ENCODE results near the gene ELOVL2. TPM values are rescaled to one million over a fixed set of nuclear protein-coding genes. Genes with fewer than 3 reads are reported as not detected.

Gene ELOVL2
- total and polyA plus RNA-seq, 10 of the 15 experiments (the other 5 are each of a cell fraction or from before 2014, with no cell fraction given) = 0.01 to 0.03 TPM; not detected in 8

GRCh38 chr6:11083956-11084355 is 39.9 kb upstream of the ELOVL2 start:
- CTCF ChIA-PET = interaction anchor here (0.9 to 1.7 kb wide), 2 partner anchors 13 to 15 kb away, joined by 4 read pairs; no protein-coding TSS in a partner anchor
- in situ Hi-C loops (cut with MboI) = no loop called here
- no TSS peak for BruUV-seq (replicated peaks)
- 44% methylated on average over 5 of the region's 5 CpGs for WGBS (ENCODE audit: insufficient coverage, insufficient replicate concordance, low lambda C conversion rate, missing lambda C conversion rate)
- Histone ChIP-seq H3K79me2 (ENCODE audit: control insufficient read depth, insufficient read depth, low read length) (no peaks in the 10 kb centered on the region), H2AFZ (ENCODE audit: control insufficient read depth, low read depth, low read length) (no peak overlapping the region), H4K20me1 (ENCODE audit: control insufficient read depth, insufficient read depth) (no peaks in the 10 kb centered on the region), H3K9me3 (replicated peaks; ENCODE audit: control insufficient read depth, insufficient read depth, low read length) (no peaks in the 10 kb centered on the region), H3K27me3 (replicated peaks in 1 of 2; ENCODE audit: control insufficient read depth in 2 of 2, insufficient read depth in 2 of 2, low read length in 1 of 2) (no peaks in the 10 kb centered on the region), H3K4me1 (ENCODE audit: control insufficient read depth, insufficient read depth, low read length) (no peaks in the 10 kb centered on the region), H3K4me3 (no peak overlapping the region), H3K4me2 (ENCODE audit: control insufficient read depth, insufficient read depth) (no peak overlapping the region), H3K36me3 (ENCODE audit: control insufficient read depth in 2 of 2, insufficient read depth in 2 of 2, low read length in 1 of 2) (no peaks in the 10 kb centered on the region), H3K9ac (ENCODE audit: control insufficient read depth, insufficient read depth, low read length) (no peak overlapping the region), H3K27ac (ENCODE audit: control insufficient read depth, insufficient read depth) (no peak overlapping the region)
- POLR2A ChIA-PET = no interaction called here
- TF ChIP-seq HSF1 (IDR thresholded peaks at IDR 0.05; ENCODE audit: low read depth, low read length) (no peak), POLR2A (IDR thresholded peaks at IDR 0.05; ENCODE audit: low read depth, low read length) (no peak), HDAC2 (IDR thresholded peaks at IDR 0.05) (no peak), MXI1 (IDR thresholded peaks at IDR 0.05; ENCODE audit: low read depth, low read length) (no peak), ATF3 (IDR thresholded peaks at IDR 0.05; ENCODE audit: borderline replicate concordance, extremely low read depth, low read depth, low read length) (no peak), SMAD5 (IDR thresholded peaks at IDR 0.05; ENCODE audit: low read depth) (no peak), ATF7 (IDR thresholded peaks at IDR 0.05; ENCODE audit: low read depth) (no peak), GATAD2B (conservative IDR thresholded peaks at IDR 0.05; ENCODE audit: low read depth) (no peak), NR2C1 (IDR thresholded peaks at IDR 0.05) (no peak), RUNX3 (IDR thresholded peaks at IDR 0.05; ENCODE audit: low read length) (no peak), FOXK2 (IDR thresholded peaks at IDR 0.05) (no peak), BMI1 (IDR thresholded peaks at IDR 0.05; ENCODE audit: borderline replicate concordance) (no peak), ZSCAN29 (IDR thresholded peaks at IDR 0.05) (no peak), SMAD1 (IDR thresholded peaks at IDR 0.05; ENCODE audit: low read depth, partially characterized antibody) (no peak), ESRRA (IDR thresholded peaks at IDR 0.05; ENCODE audit: low read length) (no peak), E2F4 (IDR thresholded peaks at IDR 0.05; ENCODE audit: low read depth, low read length) (no peak), RFX5 (IDR thresholded peaks at IDR 0.05; ENCODE audit: low read depth, low read length) (no peak), MYB (IDR thresholded peaks at IDR 0.05; ENCODE audit: borderline replicate concordance, low read depth, low read length) (no peak), ZBTB11 (CRISPR knock-in tag; IDR thresholded peaks at IDR 0.05) (no peak)
- intact Hi-C loops (cut with micrococcal nuclease; ENCODE audit: unreplicated experiment) = no loop called here
- RAD21 ChIA-PET (ENCODE audit: unreplicated experiment) = no interaction called here
- SMC1A ChIA-PET (ENCODE audit: uncharacterized antibody, unreplicated experiment) = interaction anchor here (0.8 to 1.0 kb wide), 2 partner anchors 13 to 432 kb away, joined by 3 to 4 read pairs; no protein-coding TSS in a partner anchor
- DNase-seq (ENCODE audit: low read depth, low spot score) (no peak), ATAC-seq (no peak), FAIRE-seq (no peak)

All from GM12878 (cell line).